NB4 (cell line): ENCODE data around the gene NEB.

ENCODE experiments used
- POLR2A ChIP-seq: IDR thresholded peaks from 2 replicates; pipeline ENCODE4 v1.6.1; 2011; ENCODE audit warnings: mild to moderate bottlenecking; ENCODE audit not compliant: insufficient read length; ENCODE audit errors: extremely low read depth
- TF ChIP-seq, protein P1 (sequence below): IDR thresholded peaks from one replicate; pipeline ENCODE4 v1.5.1; 2012; ENCODE audit warnings: low read depth, low read length

- no peak for TF ChIP-seq POLR2A
- TF ChIP-seq, protein P1, sequence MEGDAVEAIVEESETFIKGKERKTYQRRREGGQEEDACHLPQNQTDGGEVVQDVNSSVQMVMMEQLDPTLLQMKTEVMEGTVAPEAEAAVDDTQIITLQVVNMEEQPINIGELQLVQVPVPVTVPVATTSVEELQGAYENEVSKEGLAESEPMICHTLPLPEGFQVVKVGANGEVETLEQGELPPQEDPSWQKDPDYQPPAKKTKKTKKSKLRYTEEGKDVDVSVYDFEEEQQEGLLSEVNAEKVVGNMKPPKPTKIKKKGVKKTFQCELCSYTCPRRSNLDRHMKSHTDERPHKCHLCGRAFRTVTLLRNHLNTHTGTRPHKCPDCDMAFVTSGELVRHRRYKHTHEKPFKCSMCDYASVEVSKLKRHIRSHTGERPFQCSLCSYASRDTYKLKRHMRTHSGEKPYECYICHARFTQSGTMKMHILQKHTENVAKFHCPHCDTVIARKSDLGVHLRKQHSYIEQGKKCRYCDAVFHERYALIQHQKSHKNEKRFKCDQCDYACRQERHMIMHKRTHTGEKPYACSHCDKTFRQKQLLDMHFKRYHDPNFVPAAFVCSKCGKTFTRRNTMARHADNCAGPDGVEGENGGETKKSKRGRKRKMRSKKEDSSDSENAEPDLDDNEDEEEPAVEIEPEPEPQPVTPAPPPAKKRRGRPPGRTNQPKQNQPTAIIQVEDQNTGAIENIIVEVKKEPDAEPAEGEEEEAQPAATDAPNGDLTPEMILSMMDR: no peak
Observed at GRCh38 chr2:151766437-151767153, 32.3 kb upstream of the NEB start.
